Measurements from ENCODE around the gene RTBDN.

DNA sequence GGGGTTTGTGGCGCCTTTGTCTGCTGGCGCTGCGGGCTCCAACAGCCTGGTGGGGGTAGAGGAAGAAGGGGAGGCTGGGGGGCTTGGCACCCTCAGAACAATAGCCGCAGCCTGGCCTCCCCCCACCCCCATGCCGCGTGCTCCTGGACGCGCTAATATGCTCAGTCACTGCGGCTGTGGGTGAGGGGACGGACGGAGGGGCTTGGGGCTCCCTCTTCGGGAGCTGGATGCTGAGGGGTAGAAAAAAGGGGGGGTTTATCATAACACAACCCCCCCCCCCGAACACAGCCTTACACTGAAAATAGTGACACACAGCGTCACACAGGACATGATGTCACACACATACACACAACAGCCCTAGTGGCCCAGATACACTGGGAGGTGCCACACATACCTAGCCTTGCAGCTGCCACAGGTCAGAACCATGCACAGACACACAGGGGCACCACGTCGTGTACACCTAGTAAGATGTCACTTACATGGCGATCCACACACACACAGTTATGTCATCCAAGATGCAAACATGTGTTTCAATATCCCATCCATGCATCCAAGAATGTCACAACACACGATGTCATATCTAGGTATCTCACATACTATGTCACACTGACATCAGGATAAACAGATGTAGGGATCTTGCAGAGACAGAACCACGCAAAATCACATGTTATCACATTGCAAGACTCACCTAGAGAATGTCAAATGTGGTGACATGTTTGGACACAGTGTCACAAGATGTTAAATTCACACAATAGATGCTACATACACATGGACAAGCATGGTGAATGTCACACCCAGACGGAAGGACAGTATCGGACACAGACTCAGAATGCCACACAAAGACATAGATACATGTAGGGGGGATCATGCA is 4.7 kb upstream of the RTBDN start:
- TF ChIP-seq, protein P1, sequence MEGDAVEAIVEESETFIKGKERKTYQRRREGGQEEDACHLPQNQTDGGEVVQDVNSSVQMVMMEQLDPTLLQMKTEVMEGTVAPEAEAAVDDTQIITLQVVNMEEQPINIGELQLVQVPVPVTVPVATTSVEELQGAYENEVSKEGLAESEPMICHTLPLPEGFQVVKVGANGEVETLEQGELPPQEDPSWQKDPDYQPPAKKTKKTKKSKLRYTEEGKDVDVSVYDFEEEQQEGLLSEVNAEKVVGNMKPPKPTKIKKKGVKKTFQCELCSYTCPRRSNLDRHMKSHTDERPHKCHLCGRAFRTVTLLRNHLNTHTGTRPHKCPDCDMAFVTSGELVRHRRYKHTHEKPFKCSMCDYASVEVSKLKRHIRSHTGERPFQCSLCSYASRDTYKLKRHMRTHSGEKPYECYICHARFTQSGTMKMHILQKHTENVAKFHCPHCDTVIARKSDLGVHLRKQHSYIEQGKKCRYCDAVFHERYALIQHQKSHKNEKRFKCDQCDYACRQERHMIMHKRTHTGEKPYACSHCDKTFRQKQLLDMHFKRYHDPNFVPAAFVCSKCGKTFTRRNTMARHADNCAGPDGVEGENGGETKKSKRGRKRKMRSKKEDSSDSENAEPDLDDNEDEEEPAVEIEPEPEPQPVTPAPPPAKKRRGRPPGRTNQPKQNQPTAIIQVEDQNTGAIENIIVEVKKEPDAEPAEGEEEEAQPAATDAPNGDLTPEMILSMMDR (IDR thresholded peaks at IDR 0.05) = no peak
- TF ChIP-seq POLR2A (IDR thresholded peaks at IDR 0.05) = no peak

Data from transverse colon (tissue), 3 donors.